Suppressor macrophage treated with lipopolysaccharide for 4 hours (primary cell): ENCODE results near the gene SERPINI1.

Experiments
- DNase-seq: peaks from one replicate; pipeline ENCODE4 v3.0.0-alpha.2; 2020

The SERPINI1 gene

GRCh38 chr3:167735233-167736138, at the start of gene SERPINI1:
TSS of gene SERPINI1 (plus strand) at chr3:167735721. CDS start at chr3:167789129, 53,408 bp downstream.
- peak; percentile 91 for DNase-seq

GRCh38 chr3:167691366-167691765, 44.2 kb upstream of the SERPINI1 start:
- no peak for DNase-seq

GRCh38 chr3:167694121-167694520, 41.4 kb upstream of the SERPINI1 start:
- no peak for DNase-seq

GRCh38 chr3:167700046-167700445, 35.5 kb upstream of the SERPINI1 start:
- no peak for DNase-seq

- no peak for DNase-seq
Observed at GRCh38 chr3:167700926-167701325, 34.6 kb upstream of the SERPINI1 start.

- no peak for DNase-seq
Observed at GRCh38 chr3:167705840-167706239, 29.7 kb upstream of the SERPINI1 start.

- DNase-seq = no peak
Observed at GRCh38 chr3:167709690-167710089, 25.8 kb upstream of the SERPINI1 start.

- DNase-seq = no peak
Observed at GRCh38 chr3:167710552-167710951, 25.0 kb upstream of the SERPINI1 start.

GRCh38 chr3:167711439-167711838, 24.1 kb upstream of the SERPINI1 start:
- DNase-seq = no peak

- DNase-seq = no peak
Observed at GRCh38 chr3:167712445-167712844, 23.1 kb upstream of the SERPINI1 start.

- no peak for DNase-seq
Observed at GRCh38 chr3:167714871-167715270, 20.6 kb upstream of the SERPINI1 start.

- no peak for DNase-seq
Observed at GRCh38 chr3:167716920-167717319, 18.6 kb upstream of the SERPINI1 start.

GRCh38 chr3:167718582-167718981, 16.9 kb upstream of the SERPINI1 start:
- DNase-seq = no peak

- no peak for DNase-seq
Observed at GRCh38 chr3:167723025-167723512, 12.5 kb upstream of the SERPINI1 start.

- DNase-seq = no peak
Observed at GRCh38 chr3:167723872-167724271, 11.6 kb upstream of the SERPINI1 start.

GRCh38 chr3:167728176-167728575, 7.3 kb upstream of the SERPINI1 start:
- no peak for DNase-seq

- no peak for DNase-seq
Observed at GRCh38 chr3:167728632-167729323, 6.7 kb upstream of the SERPINI1 start.

GRCh38 chr3:167729591-167729990, 5.9 kb upstream of the SERPINI1 start:
- DNase-seq = no peak

- DNase-seq = no peak
Observed at GRCh38 chr3:167731393-167731792, 4.1 kb upstream of the SERPINI1 start.

GRCh38 chr3:167732313-167733065, 3.0 kb upstream of the SERPINI1 start:
- no peak for DNase-seq

- DNase-seq = peak; percentile 65
Observed at GRCh38 chr3:167733961-167734497, 1.5 kb upstream of the SERPINI1 start.

- peak; percentile 98 for DNase-seq
Observed at GRCh38 chr3:167734498-167735232, 856 bp upstream of the SERPINI1 start, which contains the start of gene PDCD10. TSS of gene PDCD10 (minus strand) at chr3:167734892. CDS start at chr3:167720157, 14,735 bp downstream.
